Measurements from ENCODE around the gene CAMK2D.

The CAMK2D gene

DNA sequence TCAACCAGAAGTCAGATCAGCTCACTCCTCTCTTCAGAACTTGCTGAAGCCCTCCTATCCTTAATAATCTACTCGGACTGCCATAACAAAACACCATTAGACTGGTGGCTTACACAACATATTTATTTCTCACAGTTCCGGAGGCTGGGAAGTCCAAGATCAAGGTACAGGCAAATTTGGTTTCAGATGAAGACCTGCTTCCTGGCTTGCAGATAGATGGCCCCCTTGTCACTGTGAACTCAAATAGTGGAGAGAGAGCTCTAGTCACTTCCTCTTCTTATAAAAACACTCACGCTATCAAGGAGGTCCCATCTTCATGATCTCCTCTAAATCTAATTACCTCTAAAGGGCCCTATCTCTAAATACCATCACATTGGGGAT is 125.1 kb downstream of the CAMK2D start:
- DNase-seq = no peak

DNA sequence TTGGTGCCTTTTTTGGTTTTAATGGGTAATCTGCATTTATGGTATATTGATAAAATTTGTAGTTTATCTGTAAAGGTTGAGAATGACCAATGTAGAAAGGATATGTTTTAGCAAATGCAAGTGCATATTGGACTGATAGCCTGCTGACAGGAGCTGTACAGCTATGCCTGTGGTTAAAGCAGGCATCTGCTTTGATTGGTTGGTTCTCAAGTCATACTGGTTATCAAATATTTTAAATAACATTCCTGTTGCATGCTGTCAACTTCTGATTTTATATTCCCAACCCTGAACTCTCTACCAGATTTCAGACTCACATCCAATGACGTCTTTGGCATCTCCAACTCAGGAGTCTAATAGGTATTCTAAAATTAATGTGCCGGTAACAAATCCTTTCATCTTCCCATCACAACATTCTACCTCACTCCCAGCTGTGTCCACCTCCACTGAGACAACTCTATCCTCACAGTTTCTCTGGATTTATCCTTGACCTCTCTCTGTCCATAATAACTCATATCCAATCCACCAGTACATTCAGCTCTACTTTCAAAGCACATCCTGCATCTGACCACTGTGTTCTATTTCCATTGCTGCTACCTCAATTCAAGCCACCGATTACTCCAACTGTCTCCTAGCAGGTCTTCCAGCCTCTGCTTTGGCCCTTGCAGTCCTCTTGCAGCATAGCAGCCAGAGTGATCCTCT is 125.7 kb downstream of the CAMK2D start:
- no peak for DNase-seq

DNA sequence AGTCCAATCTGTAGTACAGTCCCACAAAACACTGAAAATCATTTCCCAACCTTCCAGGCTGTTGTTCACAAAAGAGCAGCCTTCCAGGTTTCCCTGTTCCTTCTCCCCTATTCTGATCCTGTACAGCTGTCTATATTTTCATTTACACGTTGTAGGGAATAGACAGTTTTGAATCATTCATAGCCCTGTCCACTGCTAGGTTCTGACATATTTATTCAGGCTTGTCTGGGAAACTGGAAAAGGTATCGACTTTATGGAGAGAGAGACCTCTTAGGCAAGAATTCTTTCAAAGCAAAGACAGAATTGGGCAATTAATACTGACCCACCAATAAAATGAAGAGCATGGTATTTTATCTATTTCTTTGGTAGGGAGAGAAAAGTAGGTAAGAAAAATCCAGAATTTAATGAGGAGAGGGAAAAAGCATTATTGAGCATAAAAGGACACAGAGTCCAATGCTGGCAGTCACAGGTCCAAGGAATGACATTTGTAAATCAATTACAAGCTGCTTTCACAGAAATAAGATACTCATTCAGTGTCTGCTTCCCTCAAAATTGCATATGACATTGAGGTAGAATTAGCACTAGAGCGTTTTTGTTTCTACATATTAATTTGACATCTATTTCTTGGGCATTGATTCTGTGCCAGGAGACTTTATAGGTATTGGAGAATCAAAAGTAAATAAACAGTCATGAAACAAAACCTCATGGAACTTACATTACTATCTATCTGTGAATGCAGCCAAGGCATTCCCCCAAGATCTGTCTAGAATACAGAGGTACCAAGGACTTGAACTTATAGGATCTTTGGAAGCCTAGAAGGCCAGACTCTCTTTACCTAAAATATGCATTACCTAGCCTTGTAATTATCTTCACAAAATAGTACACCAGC is 127.2 kb downstream of the CAMK2D start:
- no peak for DNase-seq

DNA sequence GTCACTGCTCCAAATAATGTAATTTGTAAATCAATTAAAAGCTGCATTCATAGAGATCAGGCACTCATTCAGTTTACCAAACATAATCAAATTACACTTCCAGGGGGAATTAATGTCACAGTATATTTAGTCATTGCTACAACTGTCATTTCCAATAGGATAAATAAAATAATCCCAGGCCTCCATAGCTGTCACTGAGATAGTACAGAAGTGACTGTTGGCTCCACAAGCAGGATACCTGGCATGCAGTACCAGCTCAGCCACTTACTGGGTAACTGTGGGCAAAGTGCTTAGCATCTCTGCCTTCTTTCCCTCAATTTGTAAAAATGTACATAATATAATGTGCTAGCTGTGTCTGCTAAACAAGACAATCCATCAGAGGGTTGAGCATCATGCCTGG is 128.1 kb downstream of the CAMK2D start:
- no peak for DNase-seq

DNA sequence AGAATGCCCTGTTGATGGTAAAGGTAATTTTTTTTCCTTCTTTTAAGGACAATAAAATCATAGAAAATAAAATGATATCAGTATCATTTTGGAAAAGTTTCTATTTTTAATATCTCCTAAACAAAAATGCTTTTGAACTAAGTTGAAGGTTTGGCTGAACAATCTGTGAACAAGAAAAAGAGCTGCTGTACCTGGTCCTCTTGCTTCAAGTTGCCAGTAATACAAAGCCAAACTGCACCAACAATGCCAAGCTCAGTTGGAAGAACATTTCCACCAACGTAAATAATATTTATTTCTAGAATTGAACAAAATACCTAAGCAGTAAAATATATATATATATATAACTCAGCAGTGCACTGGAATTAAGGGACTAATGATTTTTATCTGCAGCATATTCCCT is 132.8 kb downstream of the CAMK2D start:
- no peak for DNase-seq

DNA sequence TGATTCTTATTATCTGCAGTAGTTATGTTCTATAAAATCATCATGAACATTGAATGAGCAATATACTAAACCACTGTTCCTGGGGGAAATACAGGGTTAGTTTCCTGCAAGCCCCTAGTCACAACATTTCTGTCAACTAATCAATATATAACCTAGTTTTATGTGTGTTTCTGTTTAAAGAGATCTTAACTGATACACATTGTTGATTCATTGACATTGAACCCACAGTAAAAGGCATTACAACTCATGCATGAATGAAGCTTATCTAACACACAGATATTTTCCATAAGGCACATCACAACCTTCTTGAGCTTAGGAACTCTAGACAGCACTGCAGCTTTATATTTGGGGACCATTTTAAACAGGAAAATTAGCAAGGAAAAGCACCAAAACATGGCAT is 134.2 kb downstream of the CAMK2D start:
- DNase-seq = no peak

DNA sequence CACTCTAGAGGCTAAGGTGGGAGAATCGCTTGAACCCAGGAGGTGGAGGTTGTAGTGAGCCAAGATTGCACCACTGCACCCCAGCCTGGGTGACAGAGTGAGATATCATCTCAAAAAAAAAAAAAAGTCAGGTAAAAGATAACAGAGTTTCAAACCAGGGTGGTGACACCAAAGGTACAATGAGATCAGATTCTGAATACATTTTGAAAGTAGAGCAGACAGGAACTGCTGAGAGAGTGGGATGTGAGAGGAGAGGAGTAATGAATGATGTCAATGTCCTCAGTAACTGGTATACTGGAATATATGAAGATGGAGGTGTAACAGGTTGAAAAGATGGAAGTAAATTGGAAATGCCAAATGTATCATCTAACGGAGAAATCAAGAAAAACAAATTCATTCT is 135.6 kb downstream of the CAMK2D start:
- DNase-seq = no peak

DNA sequence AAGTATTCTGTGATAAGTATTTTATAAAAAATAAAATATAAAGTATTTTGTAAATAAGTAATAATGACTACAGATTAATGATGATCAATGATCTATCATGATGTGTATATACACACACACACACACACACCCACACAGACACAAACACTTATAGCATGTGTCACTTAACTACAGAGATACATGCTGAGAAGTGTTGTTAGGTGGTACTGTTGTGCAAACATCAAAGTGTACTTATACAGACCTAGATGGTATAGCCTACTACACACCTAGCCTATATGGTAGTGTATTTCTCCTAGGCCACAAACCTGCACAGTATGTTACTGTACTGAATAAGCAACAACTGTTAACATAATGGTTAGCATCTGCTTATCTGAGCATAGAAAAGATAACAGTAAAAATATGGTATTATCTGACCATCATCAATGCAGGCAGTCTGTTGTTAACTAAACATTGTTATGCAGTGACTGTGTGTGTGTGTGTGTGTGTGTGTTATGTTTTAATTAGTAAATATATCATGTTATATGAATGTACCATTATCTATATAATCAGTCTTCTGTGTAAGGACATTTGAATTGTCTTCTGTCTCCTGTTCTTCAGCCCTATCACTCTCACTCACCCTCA is 138.2 kb downstream of the CAMK2D start:
- DNase-seq = no peak

DNA sequence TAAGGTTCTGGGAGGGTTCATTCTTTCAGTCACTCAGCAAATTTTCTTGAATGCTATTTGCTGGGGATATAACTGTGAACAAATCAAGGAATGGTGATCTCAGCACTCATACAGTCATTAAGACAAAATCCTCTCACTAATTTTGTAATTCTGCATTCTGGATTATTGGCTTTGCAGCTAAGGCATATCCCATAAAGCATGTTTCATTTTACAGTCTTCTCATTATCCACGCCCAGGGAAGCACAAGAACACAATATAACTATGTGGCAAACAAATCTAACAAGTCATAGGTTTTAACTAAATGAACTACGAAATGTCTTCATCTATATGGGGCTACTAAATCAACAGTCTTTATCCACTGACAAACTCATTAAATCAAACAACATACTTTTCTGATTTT is 139.9 kb downstream of the CAMK2D start:
- no peak for DNase-seq

DNA sequence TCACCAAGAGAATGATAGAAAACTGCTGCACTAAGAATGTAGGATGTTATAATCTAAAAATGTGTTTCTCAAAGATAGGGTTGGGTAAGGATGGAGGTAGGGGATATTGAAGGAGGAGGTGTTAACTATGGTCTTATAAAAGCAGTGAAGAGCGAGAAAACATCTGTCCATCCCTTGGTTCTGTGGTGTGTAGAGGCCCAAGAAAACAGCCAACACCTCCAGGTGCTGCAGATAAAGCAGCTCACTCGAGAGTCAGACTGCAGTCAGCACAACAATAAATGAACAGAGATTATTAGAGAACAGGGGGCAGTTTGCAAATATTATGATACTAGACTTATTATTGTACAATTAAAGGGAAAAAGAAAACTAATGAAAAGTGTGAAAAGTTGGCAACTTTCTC is 141.5 kb downstream of the CAMK2D start:
- no peak for DNase-seq

DNA sequence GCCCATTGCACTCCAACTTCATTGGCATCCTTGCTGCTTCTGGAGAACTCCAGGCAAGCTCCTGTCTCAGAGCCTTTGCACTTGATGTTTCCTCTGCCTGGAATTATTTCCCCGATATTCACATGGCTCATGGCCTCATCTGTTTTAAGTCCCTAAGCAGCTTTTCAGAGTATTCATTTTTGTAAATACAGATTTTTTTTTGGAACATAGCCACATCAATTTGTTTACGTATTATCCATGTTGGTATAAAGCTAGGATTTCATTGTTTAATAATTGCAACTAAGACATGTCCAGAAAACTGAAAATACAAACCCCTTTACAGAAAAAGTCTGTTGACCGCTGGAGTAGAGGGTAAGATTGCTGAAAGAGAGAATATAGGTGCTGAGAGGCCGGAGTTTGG is 142.0 kb downstream of the CAMK2D start:
- no peak for DNase-seq

DNA sequence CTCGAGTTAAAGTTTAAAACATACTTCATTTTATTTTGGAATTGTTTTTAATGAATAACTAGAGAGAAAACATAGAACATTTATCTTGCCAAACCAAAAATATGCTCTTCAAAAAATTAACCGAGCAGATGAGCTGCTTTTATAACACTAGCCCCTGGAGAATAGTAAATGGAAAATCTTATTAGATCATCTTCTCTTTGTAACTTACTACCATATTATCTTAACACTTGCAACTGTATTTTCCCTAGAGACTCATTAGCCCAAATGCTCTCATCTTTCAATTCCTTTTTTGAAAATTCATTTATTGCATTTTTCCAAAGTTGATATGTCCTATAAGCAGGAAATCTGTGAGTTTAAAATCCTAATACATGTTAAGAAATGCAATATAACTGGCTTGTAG is 143.3 kb downstream of the CAMK2D start:
- DNase-seq = no peak

DNA sequence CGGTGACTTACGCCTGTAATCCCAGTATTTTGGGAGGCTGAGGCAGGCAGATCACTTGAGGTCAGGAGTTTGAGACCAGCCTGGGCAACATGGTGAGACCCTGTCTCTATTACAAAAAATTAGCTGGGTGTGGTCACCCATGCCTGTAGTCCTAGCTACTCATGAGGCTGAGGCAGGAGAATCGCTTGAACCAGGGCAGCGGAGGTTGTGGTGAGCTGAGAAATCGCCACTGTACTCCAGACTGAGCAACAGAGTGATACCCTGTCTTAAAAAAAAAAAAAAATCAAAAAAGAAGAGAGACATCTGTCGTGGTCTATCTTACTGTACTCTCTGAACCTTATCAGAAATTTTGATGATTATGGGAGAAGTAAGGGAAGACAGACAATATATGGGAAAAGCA is 144.3 kb downstream of the CAMK2D start:
- no peak for DNase-seq

DNA sequence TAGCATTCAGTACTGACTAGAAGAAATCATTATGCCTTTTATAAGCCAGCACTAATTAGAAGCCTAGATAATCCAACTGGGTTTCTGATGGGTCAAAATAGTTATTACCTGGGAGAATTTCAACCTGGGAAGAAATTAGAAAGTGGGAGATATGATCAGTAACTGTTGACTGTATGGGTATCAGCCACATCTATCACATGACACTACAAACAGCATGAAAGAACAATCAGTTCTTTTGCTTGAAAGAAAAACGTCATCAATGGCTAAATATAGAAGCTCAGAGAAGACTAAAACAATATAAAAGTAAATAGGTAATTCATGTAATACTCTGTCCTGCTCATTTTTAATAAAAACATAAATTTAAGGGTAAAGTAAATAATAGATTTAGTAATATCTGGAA is 145.1 kb downstream of the CAMK2D start:
- no peak for DNase-seq

DNA sequence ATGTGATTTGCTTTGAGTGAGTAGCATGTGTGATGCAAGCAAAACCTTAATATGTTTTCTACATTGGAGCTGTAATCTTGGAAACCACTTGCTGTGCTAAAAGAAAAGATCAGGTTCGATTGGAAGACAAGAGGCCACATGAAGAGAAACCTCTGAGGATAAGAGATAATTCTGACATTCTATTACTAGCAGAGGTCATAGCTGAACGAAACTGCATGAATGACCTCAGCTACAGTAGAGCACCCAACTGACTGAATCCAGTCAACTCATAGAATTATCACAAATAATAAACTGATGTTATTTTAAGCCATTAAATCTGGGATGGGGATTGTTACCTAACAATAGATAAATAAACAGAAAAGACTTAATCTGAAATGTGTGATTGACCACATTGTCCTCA is 147.1 kb downstream of the CAMK2D start:
- no peak for DNase-seq

DNA sequence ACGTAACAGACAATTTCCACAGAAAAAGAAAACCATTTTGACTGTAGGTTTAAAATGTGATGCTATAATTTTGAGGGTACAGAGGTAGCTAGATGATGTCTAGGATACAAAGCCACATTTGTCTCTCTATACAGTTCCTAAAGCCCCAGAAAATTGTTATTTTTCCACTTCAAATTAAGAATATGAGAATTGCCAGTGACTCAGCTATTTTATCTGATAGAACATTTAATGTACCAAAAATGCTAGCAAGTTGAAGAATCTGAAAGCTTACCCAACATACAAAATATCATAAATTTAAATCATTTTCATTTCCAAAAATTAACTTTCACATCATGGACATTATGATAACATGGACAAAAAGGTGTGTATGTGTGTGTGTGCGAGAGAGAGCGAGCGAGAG is 148.0 kb downstream of the CAMK2D start:
- DNase-seq = no peak

DNA sequence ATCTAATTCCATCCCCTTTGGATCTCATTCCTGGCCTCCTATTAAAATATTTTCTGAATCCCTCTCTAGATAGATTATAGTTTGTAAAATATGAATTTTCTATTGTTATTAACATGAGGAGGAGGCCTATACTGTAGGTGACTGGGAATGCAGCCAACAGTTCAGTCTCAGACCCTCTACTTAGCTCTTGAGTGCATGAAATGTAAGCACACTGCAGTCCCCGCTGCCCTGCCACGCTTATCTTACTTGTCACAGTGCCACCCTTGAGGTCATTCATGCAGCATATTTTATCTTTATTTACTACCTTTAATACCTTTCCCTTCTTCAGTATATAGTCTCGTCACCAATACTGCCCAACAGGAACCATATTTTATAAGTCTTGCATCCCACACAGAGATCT is 151.0 kb downstream of the CAMK2D start:
- DNase-seq = no peak

DNA sequence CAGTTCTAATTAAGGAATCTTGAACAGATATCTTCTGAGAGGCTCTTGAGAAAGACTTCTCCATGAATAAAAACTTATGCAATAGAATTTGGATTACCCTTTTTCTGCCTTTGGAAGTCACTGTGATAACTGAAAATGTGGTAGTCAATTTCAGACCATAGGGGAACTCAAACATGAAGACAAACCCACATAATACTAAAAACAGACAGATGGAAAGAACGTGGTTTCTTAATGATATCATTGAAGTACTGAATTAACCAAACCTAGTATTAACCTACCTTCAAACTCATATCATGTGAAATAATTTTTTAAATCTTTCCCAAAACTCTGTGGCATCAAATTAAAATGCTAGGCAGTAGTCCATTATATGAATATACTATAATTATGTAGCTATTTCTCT is 153.5 kb downstream of the CAMK2D start:
- no peak for DNase-seq

DNA sequence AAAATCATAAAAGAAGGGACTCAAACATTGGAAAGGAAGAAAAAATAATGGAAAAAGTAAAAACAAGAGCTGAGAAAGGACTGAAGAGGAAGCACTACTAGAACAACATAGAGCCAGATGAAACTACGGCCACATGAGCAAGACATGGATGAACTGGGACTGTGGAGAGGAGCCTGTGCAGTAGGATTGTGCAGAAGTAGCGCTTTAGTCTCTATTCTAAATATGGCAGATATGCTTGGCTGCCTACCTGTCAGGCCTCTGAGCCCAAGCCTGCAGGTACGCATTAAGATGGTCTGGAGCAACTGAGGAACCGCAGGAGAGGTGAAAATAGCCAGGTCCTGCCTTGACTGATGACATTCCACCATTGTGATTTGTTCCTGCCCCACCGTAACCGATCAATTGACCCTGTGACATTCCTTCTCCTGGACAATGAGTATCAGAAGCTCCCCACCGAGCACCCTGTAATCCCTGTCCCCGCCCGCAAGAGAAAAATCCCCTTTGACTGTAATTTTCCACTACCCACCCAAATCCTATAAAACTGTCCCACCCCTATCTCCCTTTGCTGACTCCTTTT is 154.3 kb downstream of the CAMK2D start:
- no peak for DNase-seq

DNA sequence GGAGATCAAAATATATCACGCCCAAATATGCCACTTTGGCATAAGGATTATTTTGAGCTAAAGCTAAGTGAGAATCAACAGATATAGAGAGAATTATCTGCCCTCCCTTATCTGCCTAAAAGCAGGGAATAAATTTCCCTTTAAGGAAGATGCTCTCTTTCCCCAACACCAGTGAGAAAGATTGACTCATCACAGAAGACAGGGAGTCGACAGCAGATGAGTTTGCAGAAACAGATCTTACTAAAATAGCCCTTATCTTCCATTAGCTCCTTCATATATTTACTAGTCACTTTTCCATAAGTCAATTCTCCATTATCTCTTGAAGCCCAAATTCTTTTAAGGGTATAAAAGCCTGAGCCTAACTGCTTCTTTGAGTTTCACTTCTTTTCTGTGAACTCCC is 156.6 kb downstream of the CAMK2D start:
- DNase-seq = no peak

DNA sequence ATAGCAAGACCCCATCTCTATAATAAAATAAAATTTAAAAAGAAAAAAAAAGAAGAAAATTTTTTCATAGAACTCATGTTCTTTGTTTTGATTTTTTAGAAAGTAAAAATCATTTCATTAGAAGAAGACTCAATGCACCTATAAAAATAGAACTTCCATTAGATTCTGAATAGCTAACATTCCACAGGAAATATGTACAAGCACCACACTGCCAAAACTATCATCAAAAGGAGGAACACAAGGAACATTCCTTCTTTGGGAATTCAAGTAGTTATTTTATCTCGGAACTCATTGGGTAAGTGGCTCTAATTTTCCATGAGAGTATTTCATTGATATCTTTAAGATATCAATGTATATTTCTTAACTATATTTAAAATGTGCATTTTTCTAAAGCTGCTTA is 157.6 kb downstream of the CAMK2D start:
- DNase-seq = no peak

DNA sequence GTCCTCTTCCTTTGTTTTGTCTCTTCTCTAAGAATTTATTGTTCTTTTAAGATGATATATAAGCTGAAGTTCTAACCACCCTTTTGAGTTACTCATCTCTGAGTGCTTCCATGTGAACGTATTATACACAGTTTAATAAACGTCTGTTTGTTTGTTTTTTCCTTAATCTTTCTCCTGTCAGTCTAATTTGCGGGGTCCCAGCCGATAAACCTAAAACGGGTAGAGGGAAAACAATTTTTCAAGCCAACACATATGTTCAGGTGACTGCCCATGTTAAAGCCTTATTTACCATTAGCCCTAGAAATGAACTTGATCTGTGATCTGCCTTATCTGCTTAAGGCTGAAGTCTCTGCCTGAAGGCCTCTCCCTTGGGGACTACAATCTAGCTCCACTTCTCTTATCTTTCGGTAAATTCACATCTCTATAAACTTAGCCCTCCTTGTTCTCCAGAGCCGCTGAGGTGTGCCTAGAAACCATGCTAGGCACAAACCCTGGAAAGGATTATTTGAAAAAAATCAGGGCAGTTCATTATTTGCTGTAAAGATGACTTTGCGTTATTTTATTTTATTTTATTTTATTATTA is 158.8 kb downstream of the CAMK2D start:
- DNase-seq = no peak

DNA sequence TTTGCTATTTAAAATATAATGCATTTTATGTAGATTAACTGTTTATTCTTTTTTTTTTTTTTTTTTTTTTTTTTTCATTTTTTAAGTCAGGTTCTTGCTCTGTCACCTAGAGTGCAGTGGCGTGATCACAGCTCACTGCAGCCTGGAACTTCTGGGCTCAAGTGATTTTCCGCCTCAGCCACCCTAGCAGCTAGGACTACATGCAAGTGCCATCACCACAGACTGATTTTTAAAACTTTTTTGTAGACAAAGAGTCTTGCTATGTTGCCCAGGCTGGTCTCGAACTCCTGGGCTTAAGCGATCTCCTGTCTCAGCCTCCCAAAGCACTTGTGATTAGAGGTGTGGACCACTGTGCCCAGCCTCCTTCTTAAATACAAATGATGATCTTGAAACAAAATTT is 159.9 kb downstream of the CAMK2D start:
- no peak for DNase-seq
